Measurements from ENCODE around the gene KRT36.

KRT36 gene

GRCh38 chr17:41521574-41522261, 32.0 kb upstream of the KRT36 start:
- no peak for DNase-seq (ENCODE audit: low spot score)

GRCh38 chr17:41520821-41521521, 31.3 kb upstream of the KRT36 start:
- no peak for DNase-seq (ENCODE audit: low spot score)

- no peak for DNase-seq (ENCODE audit: low spot score)
These were observed 30.0 kb upstream of the KRT36 start for GRCh38 chr17:41519501-41520224.

GRCh38 chr17:41518789-41519449, 29.2 kb upstream of the KRT36 start, which contains the start of gene KRT15:
Gene KRT15 (minus strand): TSS chr17:41518890. CDS start chr17:41518827, 63 bp downstream.
- no peak for DNase-seq (ENCODE audit: low spot score)

GRCh38 chr17:41518031-41518430, 28.3 kb upstream of the KRT36 start:
- DNase-seq (ENCODE audit: low spot score) = no peak

GRCh38 chr17:41516830-41517283, 27.1 kb upstream of the KRT36 start:
- no peak for DNase-seq (ENCODE audit: low spot score)

- no peak for DNase-seq (ENCODE audit: low spot score)
These were observed 26.6 kb upstream of the KRT36 start for GRCh38 chr17:41516147-41516829.

- no peak for DNase-seq (ENCODE audit: low spot score)
These were observed 23.4 kb upstream of the KRT36 start for GRCh38 chr17:41513168-41513547.

GRCh38 chr17:41512546-41513167, 22.9 kb upstream of the KRT36 start:
- DNase-seq (ENCODE audit: low spot score) = no peak

GRCh38 chr17:41511716-41512115, 22.0 kb upstream of the KRT36 start:
- DNase-seq (ENCODE audit: low spot score) = no peak

GRCh38 chr17:41511116-41511515, 21.4 kb upstream of the KRT36 start:
- no peak for DNase-seq (ENCODE audit: low spot score)

- DNase-seq (ENCODE audit: low spot score) = no peak
These were observed 20.7 kb upstream of the KRT36 start for GRCh38 chr17:41510251-41511065.

GRCh38 chr17:41507315-41507880, 17.7 kb upstream of the KRT36 start:
- DNase-seq (ENCODE audit: low spot score) = no peak

GRCh38 chr17:41505809-41506767, 16.4 kb upstream of the KRT36 start:
- DNase-seq (ENCODE audit: low spot score) = no peak

- DNase-seq (ENCODE audit: low spot score) = no peak
These were observed 15.5 kb upstream of the KRT36 start, which contains the start of gene KRT13 for GRCh38 chr17:41505007-41505808. Gene KRT13 (minus strand): TSS chr17:41505612. CDS start chr17:41505550, 62 bp downstream.

- DNase-seq (ENCODE audit: low spot score) = no peak
These were observed 14.7 kb upstream of the KRT36 start for GRCh38 chr17:41504246-41504977.

GRCh38 chr17:41503202-41503601, 13.5 kb upstream of the KRT36 start:
- DNase-seq (ENCODE audit: low spot score) = no peak

All from HuH-7.5 (cell line).